K562 (cell line): Measurements from ENCODE around the gene KCNK3.

Source experiments
- POLR2AphosphoS2 ChIP-seq: IDR thresholded peaks from 2 replicates; pipeline ENCODE4 v1.6.1; 2012; ENCODE audit warnings: low read length, improper control_type of control experiment
- TF ChIP-seq, protein P1 (sequence below): sonication (generic); formaldehyde crosslinking; IDR thresholded peaks from 2 replicates; pipeline ENCODE4 v1.9.0; 2022; ENCODE audit warnings: mild to moderate bottlenecking, missing genetic modification reagents

DNA sequence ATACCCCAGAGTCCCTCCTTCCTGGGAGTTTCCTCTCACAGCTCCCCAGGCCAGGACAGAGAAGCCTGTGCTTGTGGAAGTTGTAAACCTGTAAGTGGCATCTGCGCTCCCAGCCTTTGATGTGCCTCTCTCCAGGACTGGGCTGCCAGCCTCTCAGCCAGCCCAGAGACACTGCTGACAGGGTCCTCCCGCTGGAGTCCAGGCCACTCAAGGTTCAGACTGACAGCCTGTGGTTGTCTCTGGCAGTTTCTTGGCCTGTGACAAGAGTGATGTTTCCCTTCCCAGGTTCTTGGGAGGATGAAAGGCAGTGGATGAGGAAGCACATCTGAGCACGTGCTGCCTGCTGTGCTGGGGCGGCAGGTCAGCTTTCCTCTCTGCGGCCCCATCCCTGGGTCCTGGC lies 74.6 kb downstream of the KCNK3 start:
- TF ChIP-seq, protein P1, sequence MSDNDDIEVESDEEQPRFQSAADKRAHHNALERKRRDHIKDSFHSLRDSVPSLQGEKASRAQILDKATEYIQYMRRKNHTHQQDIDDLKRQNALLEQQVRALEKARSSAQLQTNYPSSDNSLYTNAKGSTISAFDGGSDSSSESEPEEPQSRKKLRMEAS (CRISPR knock-in tag): peak; percentile 44
- no peak for TF ChIP-seq POLR2AphosphoS2
